Fibroblast of mammary gland (primary cell): ENCODE results near the gene CHRFAM7A.
"Not testable (repeated sequence)": the region's sequence is repeated elsewhere in the genome, so short reads cannot be mapped to it uniquely, and the experiment has no call there.

Experiments used
- DNase-seq: peaks from one replicate; pipeline ENCODE4 v3.0.0-alpha.2; 2010; ENCODE audit warnings: low read depth
- H3K4me3 ChIP-seq: 2 replicates; pipeline ENCODE4 v1.5.1; 2011; ENCODE audit warnings: low read depth, mild to moderate bottlenecking, low read length, moderate library complexity; ENCODE audit not compliant: control insufficient read depth

Gene CHRFAM7A

GRCh38 chr15:30336584-30336983 lies 56.8 kb downstream of the CHRFAM7A start:
- H3K4me3 ChIP-seq, DNase-seq: not testable (repeated sequence)

DNA sequence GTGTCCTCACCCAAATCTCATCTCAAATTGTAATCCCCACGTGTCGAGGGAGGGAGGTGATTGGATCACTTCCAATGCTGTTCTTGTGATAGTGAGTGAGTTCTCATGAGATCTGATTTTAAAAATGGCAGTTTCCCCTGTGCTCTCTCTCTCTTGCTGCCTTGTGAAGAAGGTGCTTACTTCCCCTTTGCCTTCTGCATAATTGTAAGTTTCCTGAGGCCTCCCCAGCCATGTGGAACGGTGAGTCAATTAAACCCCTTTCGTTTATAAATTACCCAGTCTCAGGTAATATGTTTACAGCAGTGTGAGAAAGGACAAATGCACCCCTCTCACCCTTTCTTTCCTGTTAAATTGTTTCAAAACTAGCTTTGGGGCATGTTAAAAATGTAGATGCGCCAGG lies 59.2 kb downstream of the CHRFAM7A start:
- H3K4me3 ChIP-seq, DNase-seq: not testable (repeated sequence)

DNA sequence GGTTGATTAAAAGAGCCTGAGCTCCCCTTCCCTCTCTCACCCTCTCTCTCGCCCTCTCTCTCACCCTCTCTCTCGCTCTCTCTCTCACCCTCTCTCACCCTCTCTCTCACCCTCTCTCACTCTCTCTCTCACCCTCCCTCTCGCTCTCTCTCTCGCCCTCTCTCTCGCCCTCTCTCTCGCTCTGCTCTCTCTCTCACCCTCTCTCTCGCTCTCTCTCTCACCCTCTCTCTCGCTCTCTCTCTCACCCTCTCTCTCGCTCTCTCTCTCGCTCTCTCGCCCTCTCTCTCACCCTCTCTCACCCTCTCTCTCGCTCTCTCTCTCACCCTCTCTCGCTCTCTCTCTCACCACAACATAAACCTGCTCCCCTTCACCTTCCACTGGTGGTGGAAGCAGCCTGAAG lies 67.2 kb downstream of the CHRFAM7A start:
- H3K4me3 ChIP-seq, DNase-seq: not testable (repeated sequence)

- not testable (repeated sequence) for DNase-seq
Measured at GRCh38 chr15:30321063-30321462, 72.3 kb downstream of the CHRFAM7A start.

DNA sequence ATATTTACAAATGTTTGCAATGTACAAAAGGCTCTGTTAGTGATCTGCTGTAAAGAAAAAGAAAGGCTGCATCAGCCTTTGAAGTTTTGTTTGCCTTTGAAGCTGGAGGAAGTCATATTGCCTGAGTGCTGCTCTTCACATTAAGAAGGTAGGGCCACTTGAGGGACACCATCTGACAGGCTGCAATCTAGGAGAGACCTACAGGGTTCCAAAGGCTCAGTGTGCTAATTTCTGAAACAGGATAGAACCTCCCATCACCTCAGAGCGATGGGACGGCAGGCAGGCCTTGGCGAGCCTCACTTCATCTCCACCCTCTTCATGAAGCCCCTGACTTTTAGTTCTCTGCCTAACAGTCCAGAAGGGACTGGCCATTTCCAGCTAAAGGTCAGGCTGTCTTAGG lies 77.6 kb downstream of the CHRFAM7A start:
- not testable (repeated sequence) for H3K4me3 ChIP-seq, DNase-seq

More at GRCh38 chr15:30321063-30321462, 72.3 kb downstream of the CHRFAM7A start:
- H3K4me3 ChIP-seq, result not testable (repeated sequence)

DNA sequence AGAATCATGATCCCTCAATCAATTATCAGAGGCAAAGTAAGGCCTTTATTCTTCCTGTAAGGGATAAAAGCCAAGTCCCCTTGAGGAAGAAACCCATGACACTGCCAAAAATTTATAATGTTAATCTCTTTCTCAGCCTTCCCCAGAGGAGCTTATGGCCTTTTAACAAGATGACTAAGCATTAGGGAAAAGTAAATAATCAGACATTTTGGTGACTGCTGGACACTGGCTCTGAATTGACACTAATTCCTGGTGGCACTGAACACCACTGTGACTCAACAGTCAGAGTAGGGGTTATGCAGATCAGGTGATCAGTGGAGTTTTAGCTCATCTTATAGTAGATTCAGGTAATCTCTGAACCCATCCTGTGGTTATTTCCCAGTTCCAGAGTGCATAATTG lies 82.8 kb downstream of the CHRFAM7A start:
- not testable (repeated sequence) for H3K4me3 ChIP-seq, DNase-seq
